NCI-H1417 treated with DMSO at 0.1 percent for 48 hours (cell line): ENCODE data around the gene TIMM17A.

ENCODE experiments used
- DNase-seq: peaks from one replicate; lab custom pipeline; 2025; lab: John Stamatoyannopoulos, UW

The TIMM17A gene

GRCh38 chr1:201983380-201983805 is 28.1 kb downstream of the TIMM17A start:
- DNase-seq, result no peak

GRCh38 chr1:201984446-201984845 is 29.1 kb downstream of the TIMM17A start:
- DNase-seq, result no peak

- DNase-seq, result no peak
Observed at GRCh38 chr1:201985355-201985754, 30.1 kb downstream of the TIMM17A start.

GRCh38 chr1:201988601-201989000 is 33.3 kb downstream of the TIMM17A start:
- DNase-seq, result no peak

- DNase-seq, result no peak
Observed at GRCh38 chr1:201989354-201990128, 34.2 kb downstream of the TIMM17A start.

- no peak for DNase-seq
Observed at GRCh38 chr1:201990427-201990826, 35.1 kb downstream of the TIMM17A start.

GRCh38 chr1:201999625-202000238 is 44.4 kb downstream of the TIMM17A start:
- DNase-seq, result no peak

- no peak for DNase-seq
Observed at GRCh38 chr1:202002507-202002906, 47.2 kb downstream of the TIMM17A start.

GRCh38 chr1:202004711-202005110 is 49.4 kb downstream of the TIMM17A start:
- DNase-seq, result no peak

- no peak for DNase-seq
Observed at GRCh38 chr1:202005958-202006357, 50.7 kb downstream of the TIMM17A start.

- no peak for DNase-seq
Observed at GRCh38 chr1:202007304-202007703, 52.0 kb downstream of the TIMM17A start.

GRCh38 chr1:202007805-202008489 is 52.6 kb downstream of the TIMM17A start:
- no peak for DNase-seq

- DNase-seq, result no peak
Observed at GRCh38 chr1:202009326-202010179, 54.2 kb downstream of the TIMM17A start.

- DNase-seq, result peak; percentile 52
Observed at GRCh38 chr1:202010180-202011015, 55.1 kb downstream of the TIMM17A start, which contains the start of gene ELF3. Gene ELF3 (plus strand): TSS chr1:202010587. CDS start chr1:202011137, 550 bp downstream.

GRCh38 chr1:202011994-202012393 is 56.7 kb downstream of the TIMM17A start:
- DNase-seq, result no peak

GRCh38 chr1:202012544-202013478 is 57.5 kb downstream of the TIMM17A start:
- no peak for DNase-seq

GRCh38 chr1:202013603-202014002 is 58.3 kb downstream of the TIMM17A start:
- DNase-seq, result no peak

- no peak for DNase-seq
Observed at GRCh38 chr1:202014060-202014459, 58.8 kb downstream of the TIMM17A start.

GRCh38 chr1:202014915-202015661 is 59.8 kb downstream of the TIMM17A start:
- DNase-seq, result no peak
